GM18858 (cell line): ENCODE results near the gene TMTC2.

Experiments
- ATAC-seq: cut with Tn5 transposase; IDR thresholded peaks from one replicate; pipeline ENCODE4 v1.9.1; 2021; ENCODE audit not compliant: unreplicated experiment

TMTC2 gene

GRCh38 chr12:83172866-83173649 is 486.4 kb downstream of the TMTC2 start:
- ATAC-seq: no peak

GRCh38 chr12:83179999-83180398 is 493.3 kb downstream of the TMTC2 start:
- no peak for ATAC-seq

GRCh38 chr12:83181074-83181473 is 494.4 kb downstream of the TMTC2 start:
- no peak for ATAC-seq

- ATAC-seq: no peak
Measured at GRCh38 chr12:83183132-83183531, 496.4 kb downstream of the TMTC2 start.
